ENCODE measurements around the gene MARS1.

Gene MARS1

DNA sequence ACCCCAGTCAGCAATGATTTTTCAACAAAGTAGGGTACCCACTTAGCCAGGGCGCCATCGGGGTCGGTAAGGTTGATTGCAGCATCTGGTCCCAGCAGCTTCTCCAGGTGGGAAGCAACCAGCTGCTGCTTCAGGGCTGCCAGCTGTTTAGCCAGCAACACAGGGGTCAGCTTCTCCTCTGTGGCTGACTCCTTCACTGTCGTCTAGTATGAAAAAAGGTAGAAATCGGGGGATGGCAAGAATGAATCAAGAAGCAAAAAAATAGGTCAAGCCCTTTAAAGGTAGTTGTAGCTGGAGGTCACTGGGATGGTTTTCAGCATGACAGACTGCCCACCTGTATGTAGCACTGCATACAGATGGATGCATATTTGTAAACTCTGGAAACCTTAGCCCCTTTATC, 46.4 kb downstream of the MARS1 start:
- DNase-seq: no peak

DNA sequence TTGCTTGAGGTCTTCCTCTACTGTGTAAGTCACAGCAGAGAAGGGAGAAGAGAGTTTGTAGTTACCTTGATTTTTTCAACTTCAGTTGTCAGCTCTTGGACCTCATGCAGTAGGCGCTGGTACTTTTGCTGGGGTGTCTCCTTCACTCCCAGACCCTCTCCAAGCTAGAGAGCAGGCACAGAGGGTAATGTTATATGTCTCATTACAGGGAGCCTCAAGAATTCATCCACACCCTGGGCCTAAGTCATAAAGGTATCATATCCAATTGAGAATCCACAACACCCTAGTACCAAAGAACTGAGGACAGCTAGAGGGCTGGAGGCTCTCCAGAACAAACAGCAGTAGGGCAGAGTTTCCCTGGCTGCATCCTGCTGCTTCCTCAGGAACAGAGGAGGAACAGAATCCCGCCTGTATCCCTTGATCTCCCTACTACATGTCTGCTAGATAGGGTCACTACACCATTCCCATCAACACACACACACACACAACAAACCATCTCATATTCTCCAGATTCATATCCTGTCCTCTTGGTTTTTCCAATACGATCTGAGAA, 47.2 kb downstream of the MARS1 start:
- no peak for DNase-seq

DNA sequence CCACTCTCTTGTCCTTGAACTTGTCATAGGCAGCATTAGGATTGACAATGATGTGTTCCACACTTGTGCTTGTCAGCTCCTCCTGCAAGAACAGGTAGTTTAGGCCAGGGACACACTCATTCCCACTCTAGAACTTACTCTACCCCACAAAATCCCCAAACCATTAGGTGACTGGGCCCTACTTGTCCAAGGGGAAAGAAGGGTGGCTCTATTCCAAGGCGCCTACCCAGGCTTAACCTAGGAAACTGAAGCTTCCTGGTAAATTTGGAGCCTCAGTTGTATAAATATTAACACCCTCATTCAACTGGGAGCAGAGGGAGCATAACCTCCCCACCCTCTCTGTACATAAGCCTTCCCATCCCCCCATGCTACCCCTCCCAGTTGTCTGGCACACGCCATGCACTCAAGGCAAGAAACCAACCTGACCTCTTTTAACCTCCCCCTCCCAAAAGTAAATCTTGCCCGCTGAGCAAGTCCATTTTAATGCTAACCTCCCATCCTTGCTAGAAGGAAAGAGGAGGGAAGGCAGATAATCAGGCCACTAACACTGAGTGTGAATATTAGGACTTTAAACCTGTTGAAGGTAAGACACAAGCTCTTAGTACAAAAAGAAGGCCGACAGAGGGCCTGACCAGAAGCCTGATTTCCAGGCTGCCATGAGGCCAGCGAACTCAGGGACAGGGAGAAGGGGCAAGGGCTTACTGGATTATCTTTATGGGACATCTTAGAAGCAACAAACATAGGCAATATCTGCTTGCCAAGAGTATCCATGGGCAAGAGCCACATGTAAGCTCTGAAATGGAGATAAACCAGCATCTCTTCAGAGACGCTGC, 48.1 kb downstream of the MARS1 start:
- DNase-seq: no peak

DNA sequence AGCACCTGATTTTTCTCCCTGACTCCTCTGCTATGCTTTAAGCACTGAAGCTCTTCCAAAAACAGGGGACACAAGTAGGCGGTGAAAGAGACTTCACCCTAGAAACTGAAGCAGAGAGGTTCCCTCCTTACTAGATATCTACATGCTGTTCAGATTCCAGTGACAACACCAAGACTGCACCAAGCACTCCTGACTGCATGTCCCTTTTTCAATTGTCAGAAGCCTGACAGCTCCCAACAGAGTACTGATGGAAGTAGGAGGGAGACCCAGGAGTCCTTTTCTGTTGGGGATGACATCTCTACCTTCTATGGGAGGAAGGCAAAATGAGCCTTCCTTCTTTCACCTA, 48.7 kb downstream of the MARS1 start:
- DNase-seq: no peak

DNA sequence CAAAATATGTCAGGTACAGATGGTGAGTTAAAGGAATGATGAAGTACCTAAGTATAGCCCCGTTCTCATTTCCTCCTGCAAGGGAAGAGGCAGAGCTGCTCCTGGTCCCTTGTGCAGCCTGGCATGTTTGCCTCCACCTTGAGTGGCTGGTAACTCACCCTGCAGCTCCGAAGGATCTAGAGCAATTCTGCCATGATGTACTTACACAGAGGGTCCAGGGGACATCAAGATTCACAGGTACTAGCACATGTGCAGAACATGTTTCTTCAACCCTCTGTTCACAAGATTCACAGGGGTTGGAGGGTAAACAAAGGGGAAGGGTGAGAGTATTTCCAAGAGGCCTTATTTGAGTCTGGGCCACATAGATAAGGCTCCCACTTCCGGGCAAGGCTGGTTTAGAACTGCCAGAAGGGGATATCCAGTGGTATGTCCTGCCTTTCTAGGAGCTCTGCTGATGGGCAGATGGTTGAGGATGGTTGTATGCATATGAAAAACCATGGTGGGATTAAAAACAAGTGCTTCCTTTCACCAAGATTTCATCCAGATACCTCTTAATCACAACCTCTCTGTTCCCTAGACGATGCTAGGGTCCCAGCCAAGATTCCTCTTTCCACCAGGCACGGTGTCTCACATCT, 51.4 kb downstream of the MARS1 start:
- no peak for DNase-seq

DNA sequence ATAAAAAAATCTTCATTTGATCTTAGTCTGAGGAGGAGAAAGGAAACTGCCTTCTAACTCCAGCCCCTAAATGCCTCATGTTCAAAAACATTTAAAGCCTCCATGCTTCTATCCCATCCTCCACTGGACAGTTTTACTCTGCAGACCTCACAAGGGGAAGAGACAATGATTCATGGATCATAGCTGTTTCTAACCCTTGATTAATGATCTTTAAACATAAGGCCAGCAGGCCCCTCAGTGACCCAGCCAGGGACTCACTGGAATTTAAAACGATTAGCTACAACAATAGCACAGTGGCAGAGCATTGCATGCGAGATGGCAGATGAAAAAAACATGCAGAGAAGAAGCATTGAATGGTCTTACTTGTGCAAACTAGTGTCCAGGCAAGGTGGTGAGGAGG, 53.1 kb downstream of the MARS1 start:
- DNase-seq: no peak

DNA sequence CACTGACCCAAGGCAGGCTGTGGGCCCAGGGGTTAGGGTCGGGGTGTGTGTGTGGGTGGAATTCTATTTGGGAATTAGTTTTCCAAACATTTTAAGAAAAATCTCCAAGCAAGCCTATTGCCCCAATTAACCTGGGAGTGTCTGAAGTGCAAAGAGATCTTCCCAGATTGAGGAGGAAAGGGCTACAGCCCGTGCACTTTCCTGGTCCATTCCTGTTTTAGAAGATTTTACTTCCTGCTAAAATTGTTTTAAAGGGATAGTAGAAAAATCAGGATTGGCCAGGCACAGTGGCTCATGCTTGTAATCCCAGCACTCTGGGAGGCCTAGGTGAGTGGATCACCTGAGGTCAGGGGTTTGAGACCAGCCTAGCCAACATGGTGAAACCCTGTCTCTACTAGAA, 53.8 kb downstream of the MARS1 start:
- DNase-seq: no peak

DNA sequence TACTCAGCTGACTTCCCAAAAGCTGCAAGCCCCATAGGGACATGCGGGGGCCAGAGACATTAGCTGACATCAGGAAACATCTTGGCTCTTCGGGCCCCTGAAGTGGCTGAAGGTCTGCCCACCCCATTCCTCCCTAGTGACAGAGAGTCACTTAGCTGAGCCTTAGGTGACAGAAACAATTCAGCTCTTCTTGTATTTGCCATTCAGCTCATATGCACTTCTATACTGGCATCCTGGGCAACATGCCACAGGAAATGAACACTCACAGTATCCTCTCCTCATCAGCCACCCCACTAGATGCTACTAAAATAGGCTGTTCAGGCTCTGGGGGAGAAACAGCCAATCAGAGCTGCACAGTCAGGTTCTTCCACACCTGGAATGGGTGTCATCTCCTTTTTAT, 55.7 kb downstream of the MARS1 start:
- DNase-seq: no peak

DNA sequence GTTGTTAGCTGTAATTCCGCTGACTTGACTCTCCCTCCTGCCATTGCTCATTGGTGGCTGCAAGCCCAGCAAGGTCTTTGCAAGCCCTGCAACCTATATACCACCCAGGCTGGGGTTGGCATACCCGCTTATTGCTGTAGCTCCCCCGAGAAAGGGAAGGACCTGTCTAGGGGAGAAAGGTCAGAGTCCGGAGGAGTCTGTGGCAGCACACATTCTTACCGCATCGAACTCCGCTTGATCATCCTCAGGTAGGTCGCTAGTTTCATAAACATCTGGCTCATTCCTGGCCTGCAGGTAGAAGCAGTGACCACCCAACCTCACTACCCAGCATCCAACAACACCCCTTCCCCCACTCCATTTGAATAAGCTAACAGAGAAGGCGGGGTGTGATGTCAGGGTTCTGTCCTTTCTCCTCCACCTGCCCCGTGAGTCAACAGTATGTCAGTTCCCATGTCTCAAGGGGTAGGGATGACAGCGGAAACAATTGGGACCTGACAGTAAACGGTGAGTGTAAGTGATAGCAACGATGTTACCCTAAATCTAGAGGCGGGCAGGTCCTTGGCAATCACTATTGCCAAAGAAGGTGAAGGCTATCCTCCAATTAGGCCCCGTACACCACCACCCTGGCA, 58.1 kb downstream of the MARS1 start:
- no peak for DNase-seq

DNA sequence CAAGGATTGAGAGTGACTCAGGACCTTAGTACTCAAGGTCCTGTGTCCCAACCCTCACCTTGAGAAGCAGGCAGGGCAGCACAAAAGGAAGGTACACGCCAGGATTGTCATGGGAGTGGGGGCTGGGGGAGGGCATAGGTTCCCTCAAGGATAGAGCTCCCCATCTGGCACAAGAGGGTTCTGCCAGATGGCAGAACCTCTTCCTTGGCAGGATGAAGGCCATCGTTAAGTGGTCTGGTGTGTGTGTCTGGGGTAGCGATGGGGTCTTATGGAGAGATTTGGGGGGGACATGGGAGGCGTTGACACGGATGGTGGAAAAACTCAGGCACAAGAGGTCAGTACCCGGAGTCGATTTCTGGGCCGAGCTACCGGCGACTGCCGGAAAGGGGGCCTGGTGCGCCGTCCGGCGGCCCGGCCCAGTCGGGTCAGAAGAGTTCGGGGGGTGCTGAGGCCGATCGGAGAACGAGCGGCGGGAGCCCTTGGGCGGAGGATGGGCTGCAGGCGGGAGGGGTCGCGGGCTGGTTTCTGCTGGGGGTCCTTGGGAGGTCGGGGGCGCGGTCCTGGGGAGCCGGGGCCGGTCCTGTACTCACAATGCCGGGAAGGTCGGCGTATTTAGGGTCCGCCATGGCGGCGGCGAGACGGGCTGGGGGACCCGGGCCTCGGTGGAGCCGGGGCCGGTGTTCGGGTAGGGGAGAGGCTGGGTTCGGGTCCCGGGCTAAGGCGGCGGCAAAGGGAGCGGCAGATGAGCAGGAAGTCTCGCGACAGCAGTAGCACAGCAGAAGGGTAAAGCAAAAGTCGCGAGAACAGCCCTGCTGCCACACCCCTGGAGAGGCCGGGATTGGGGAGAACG, 58.8 kb downstream of the MARS1 start, which contains the start of gene DCTN2:
TSS of gene DCTN2 (minus strand) at position 755 of the 850 bp plus-strand sequence. CDS start at position 626, 129 bp downstream.
- DNase-seq: peak; percentile 99

DNA sequence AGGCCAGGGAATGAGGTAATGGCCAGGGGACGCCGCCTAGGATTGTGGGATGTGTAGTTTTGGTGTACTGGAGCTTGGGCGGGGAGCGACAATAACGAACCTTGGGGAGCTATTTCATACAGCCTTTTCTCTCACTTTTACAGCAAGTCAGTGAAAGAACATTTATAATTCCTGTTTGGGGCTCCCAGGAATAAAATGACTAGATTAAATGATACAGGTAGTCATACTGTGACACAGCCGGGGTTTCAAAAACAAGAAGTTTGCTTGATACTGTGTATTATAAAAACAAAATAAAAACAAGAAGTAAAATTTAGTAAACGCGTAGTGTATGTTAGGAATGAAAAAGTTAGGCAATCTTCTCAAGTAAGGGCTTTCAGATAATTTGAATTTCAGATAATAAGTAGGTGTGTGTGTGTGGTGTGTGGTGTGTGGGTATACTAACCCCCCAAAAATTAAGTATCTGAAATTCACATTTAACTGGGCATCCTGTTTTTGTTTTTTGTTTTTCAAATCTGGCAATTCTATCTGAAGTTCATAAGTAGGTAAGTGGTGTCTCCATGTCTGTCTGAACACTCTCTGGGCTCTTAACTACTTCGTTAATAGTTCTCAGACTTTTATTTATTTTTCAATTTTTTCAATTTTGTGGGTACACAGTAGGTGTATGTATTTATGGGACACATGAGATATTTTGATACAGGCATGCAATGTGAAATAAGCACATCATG, 59.6 kb downstream of the MARS1 start:
- DNase-seq: no peak

DNA sequence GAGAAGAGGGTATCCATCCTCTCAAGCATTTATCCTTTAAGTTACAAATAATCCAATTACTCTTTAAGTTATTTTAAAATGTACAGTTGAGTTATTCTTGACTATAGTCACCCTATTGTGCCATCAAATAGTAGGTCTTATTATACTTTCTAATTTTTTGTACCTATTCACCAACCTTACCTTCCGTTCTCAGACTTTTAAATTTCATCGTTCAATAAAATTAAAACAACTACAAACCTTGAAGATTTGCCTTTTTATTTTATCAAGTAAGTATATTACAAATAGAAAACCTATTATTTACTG, 60.1 kb downstream of the MARS1 start:
- no peak for DNase-seq

DNA sequence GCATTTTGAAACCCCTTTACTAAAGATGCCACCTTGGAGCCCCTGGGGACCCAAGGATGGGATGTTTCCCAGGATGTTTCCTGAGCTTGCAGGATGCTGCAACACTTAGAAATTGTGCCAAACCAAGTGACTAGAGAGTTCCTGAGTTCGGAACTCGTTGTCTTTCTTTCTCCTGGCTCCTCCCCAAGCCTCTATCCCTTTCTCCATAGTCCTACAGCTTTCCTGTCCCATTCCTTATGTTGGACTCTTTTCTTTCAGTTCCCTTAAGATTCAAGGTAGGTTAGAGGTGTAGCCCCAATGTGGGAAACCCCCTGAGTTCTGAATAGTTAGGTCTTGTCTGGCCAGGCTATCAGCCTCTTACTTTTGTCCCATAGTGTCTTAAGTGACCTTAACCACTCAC, 60.6 kb downstream of the MARS1 start:
- no peak for DNase-seq

DNA sequence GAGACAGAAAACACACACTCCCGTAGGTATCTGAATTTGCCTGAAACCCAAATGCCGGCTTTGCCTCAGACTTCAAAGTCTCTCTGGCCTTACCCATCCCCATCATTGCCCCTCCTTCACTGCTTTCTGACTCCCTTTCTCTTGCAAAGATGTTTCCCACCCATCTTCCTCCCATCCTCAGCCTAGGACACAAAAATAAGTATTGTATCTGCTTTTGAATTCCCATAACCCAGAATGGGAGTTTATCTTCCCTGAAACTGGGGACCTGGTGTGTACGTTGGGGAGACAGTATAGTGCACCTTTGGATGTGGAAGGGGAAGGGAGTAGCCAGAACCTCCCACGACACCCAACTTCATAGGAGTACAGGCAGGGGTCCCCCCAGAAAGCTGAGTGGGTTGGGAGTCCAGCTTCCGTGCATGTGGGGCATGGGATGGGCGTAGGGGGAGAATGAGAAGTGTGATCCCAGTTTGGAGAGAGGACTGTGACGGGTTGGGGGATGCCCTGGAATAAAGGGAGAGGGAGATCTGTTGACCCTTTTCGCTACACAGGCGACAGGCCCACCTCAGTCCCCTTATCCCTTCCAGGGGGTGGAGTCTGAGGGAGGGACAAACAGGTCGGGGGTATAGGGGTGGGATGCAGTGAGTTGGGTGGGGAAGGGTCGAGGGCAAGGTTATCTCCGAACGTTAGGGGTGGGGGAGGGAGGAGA, 61.5 kb downstream of the MARS1 start:
- no peak for DNase-seq

DNA sequence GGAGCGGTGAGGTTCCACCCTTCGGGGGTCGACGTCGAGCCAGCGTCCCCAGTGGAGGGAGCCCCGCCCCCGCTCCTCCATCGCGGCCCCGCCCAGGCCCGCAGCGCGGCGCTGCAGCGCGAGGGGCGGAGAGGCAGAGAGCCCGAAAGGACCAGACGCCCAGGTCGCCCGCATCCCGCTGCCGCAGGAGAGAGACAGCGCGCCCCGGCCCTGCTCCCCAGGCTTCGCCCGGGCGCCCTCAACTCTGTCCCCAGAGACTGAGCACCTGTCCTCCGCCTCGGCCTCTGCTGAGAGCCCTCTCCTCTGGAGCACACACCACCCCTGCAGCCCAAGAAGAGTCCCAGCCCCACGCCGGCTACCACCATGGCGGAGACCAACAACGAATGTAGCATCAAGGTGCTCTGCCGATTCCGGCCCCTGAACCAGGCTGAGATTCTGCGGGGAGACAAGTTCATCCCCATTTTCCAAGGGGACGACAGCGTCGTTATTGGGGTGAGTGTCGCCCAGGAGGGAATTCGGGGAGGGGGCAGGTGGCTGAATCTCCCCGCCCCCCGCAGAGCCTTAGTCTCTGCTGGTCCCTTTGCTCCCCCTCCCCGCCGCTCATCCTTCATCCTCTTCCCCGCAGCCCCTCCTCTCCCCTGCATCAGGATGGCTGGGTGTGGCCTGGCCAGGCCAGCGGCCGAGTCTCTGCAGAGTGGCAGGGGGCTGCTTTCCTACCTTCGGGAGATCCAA, 62.2 kb downstream of the MARS1 start, which contains the start of gene KIF5A:
TSS of gene KIF5A (plus strand) at position 136 of the 732 bp plus-strand sequence. CDS start at position 364, 228 bp downstream.
- DNase-seq: peak; percentile 66

DNA sequence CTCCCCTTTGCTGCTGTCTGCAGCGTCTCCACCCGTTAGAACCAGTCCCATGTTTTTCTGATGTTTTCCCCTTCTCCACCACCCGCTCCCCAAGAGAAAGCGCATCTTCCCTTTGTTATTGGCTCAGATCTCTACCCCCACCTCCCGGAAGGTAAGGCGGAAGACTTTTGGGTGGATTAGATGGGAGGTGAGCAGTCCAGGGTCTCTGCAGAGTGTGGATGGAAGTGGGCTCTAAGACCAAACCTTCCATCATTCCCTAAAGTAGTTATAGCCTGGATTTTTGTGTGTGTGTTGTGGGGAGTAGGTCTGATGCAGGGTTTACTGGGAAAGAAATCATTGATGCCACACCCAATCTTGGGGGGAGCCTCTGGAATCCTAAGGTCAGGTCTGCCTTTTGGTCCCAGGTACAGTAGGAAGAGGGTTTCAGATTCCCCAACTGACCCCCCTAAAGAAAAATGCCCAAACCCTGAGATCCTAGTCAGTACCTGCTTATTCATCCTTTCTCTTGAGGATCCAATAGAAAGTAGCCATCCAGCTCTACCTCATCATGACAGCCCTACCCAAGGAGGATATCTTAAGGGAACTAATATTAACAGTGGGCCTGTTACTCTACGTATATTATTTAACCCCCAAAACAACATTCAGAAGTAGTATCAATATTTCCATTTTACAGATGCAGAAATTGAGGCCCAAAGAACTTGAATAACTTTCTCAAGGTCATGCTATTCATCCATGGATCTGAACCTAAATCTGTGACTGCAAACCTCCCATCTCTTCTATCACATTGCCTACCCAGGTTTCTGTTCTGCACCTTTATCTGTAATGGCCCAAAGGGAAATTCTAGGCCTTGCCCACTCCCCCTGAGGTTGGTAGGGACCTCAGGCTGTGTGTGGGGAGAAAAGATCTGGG, 63.0 kb downstream of the MARS1 start:
- no peak for DNase-seq

DNA sequence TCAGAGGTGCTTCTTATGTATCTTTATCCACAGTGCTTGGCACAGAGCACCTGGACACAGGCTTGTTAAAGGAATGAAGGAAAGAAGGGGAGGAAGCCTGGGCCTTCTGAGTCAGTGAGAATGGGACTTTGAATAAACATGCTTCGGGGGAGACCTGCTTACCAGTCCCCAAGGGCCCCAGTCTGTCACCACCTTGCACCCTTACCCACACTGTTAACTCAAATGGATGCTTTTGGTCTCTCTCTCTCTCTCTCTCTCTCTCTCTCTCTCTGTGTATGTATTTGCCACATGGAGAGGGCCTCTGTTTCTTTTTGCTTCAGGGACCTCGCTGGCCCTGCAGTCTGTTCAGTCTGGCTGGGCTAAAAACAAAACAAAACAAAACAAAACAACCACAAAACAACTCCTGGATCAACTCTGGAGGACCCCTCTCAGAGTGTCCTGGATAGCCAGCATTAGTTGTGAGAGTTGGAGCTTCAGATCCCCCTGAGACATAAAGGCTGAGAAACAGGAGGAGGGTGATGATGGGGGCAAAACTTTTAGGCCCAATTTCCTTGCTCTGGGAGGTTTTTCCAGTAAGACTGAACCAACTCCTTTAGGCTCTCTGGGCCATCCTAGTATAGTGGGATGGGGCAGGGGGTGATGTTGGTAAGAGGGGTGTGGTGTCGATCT, 63.9 kb downstream of the MARS1 start:
- DNase-seq: no peak

DNA sequence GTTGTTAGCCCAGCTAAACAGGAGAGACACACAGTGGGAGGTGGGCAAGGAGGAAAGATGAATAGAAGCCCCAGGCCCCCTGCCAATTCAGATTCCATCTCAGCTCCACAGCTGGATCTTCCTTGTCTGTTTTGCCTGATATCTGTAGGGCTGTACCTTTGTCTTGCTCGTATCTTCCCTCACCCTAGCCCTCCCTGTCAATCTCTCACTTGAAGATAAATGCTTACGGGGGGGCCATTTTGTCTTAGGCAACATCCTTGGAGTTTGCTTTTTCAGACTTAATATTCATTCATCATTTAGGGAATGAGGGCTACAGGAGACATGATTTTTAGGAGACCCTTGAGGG, 64.4 kb downstream of the MARS1 start:
- DNase-seq: no peak

DNA sequence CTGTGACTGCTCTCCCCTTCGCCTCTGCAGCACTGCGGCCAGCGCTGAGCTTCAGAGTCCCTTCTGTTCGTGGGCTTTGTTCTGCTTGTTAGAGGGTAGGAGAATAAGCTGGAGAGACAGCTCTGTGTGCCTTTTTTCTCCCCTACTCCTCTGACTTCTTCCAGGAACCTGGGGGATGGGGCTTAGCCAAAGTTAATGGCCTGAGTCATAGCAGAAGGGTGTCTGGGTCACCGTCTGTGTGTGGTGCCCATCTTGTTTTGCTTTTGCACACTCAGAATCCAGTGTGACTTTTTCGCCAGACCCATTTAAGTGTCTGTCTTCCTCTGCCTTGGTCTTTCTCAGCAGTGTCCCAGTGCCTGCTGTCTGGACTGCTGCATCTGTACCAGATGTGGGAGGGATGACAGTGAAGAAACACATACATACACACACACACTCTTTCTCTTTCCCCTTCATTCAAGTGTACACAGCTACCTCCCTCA, 65.0 kb downstream of the MARS1 start:
- peak; percentile 16 for DNase-seq
